MG63 (cell line): Measurements from ENCODE around the gene HSDL1. TPM values are rescaled to one million over a fixed set of nuclear protein-coding genes. Genes with fewer than 3 reads are reported as not detected.
A peak's percentile ranks its signal among the peaks of the same experiment; 100 is the strongest.
"Not testable (repeated sequence)": the region's sequence is repeated elsewhere in the genome, so short reads cannot be mapped to it uniquely, and the experiment has no call there.

ENCODE experiments used
- DNase-seq: peaks from one replicate; pipeline ENCODE4 v3.0.0-alpha.2; 2020
- H3K27me3 ChIP-seq: fragments of 250-450 bp; sonication (Bioruptor Pico); 2 replicates; pipeline ENCODE4 v1.5.1; 2020; ENCODE audit warnings: mild to moderate bottlenecking, moderate library complexity
- H3K36me3 ChIP-seq: fragments of 250-450 bp; sonication (Bioruptor Pico); 2 replicates; pipeline ENCODE4 v1.5.1; 2020; ENCODE audit warnings: mild to moderate bottlenecking, moderate library complexity
- H3K4me3 ChIP-seq: fragments of 250-450 bp; sonication (Bioruptor Pico); 2 replicates; pipeline ENCODE4 v1.5.1; 2020; ENCODE audit warnings: mild to moderate bottlenecking, moderate library complexity
- H3K9me3 ChIP-seq: fragments of 250-450 bp; sonication (Bioruptor Pico); 2 replicates; pipeline ENCODE4 v1.5.1; 2020; ENCODE audit warnings: mild to moderate bottlenecking, moderate library complexity
- total RNA-seq: library from RNA; depleted of rRNA; stranded (reverse); fragments of >200 nt; shearing (Covaris generic); gene quantifications from 2 replicates; pipeline ENCODE4 v1.2.3, GENCODE V29; 2014; ENCODE audit warnings: low replicate concordance

The HSDL1 gene
- total RNA-seq, 1 experiment from 2014 or later, result 7.0 TPM

- Histone ChIP-seq H3K27me3 (no peaks in the 10 kb centered on the region), H3K9me3 (no peaks in the 10 kb centered on the region), H3K36me3 (no peaks in the 10 kb centered on the region), H3K4me3 (no peak overlapping the region)
- DNase-seq, result no peak
Observed at GRCh38 chr16:84121007-84121406, 24.0 kb downstream of the HSDL1 start.

DNA sequence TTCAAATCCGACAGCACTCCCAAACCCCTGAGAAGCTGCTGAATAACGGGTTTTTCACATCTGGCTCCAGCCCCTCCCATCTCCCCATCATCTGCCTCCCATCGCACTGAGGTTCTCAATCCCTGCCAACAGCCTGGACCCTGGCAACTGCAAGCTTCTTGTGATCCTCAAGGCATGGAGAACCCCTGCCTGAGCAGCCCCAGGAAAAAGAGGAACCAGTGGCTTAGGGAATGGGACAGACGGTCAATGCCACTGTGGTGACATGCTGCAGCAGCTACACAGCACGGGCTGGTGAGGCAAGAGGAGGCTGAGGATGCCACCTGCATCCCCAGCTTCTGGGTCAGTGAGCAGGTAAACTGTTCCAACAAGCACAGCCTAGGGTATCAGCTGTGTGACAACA is 25.0 kb downstream of the HSDL1 start:
- H3K4me3 ChIP-seq, result no peak overlapping the region
- H3K27me3 ChIP-seq, result no peaks in the 10 kb centered on the region
- no peaks in the 10 kb centered on the region for H3K9me3 ChIP-seq
- no peaks in the 10 kb centered on the region for H3K36me3 ChIP-seq
- DNase-seq, result no peak

- no peak for DNase-seq
- no peaks in the 10 kb centered on the region for H3K27me3 ChIP-seq
- H3K4me3 ChIP-seq, result no peak overlapping the region
- no peaks in the 10 kb centered on the region for H3K9me3 ChIP-seq
- H3K36me3 ChIP-seq, result no peaks in the 10 kb centered on the region
Observed at GRCh38 chr16:84119368-84119767, 25.6 kb downstream of the HSDL1 start.

GRCh38 chr16:84118315-84118714 is 26.7 kb downstream of the HSDL1 start:
- H3K9me3 ChIP-seq, H3K36me3 ChIP-seq, DNase-seq, H3K4me3 ChIP-seq, H3K27me3 ChIP-seq: not testable (repeated sequence)

GRCh38 chr16:84117494-84117843 is 27.5 kb downstream of the HSDL1 start:
- Histone ChIP-seq H3K9me3 (no peaks in the 10 kb centered on the region), H3K27me3 (no peaks in the 10 kb centered on the region), H3K36me3 (no peaks in the 10 kb centered on the region), H3K4me3 (peak overlapping the region; percentile 80)
- DNase-seq, result no peak

- Histone ChIP-seq H3K4me3 (peak within 1 kb of the TSS; percentile 80), H3K27me3 (no peaks in the 10 kb centered on the region), H3K9me3 (no peaks in the 10 kb centered on the region), H3K36me3 (no peaks in the 10 kb centered on the region)
- peak; percentile 96 for DNase-seq
Observed at GRCh38 chr16:84116720-84117493, 28.1 kb downstream of the HSDL1 start, which contains the start of gene MBTPS1. Gene MBTPS1 (minus strand): TSS chr16:84116942. CDS start chr16:84101783, 15,159 bp downstream.

GRCh38 chr16:84115919-84116719 is 28.9 kb downstream of the HSDL1 start:
- Histone ChIP-seq H3K9me3 (no peaks in the 10 kb centered on the region), H3K36me3 (no peaks in the 10 kb centered on the region), H3K27me3 (no peaks in the 10 kb centered on the region), H3K4me3 (peak overlapping the region; percentile 80)
- no peak for DNase-seq

GRCh38 chr16:84111949-84112348 is 33.0 kb downstream of the HSDL1 start:
- H3K27me3 ChIP-seq, DNase-seq, H3K4me3 ChIP-seq: not testable (repeated sequence)

DNA sequence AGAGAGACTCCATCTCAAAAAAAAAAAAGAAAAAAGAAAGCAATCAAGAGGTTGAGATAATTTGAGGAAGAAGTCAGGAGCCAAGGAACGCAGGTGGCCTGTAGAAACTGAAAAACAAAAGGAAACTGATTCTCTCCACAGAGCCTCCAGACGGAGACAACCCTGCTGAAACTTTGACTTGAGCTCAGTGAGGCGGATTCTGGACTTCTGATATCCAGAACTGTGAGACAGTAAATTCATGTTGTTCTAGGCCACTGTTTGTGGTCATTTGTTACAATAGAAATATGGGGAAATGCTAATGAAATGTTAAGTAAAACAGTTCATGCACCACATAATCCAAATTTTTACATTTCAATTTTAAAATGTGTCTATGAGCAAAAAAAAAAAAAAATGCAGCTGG is 33.5 kb downstream of the HSDL1 start:
- DNase-seq, result no peak
- no peaks in the 10 kb centered on the region for H3K9me3 ChIP-seq
- H3K27me3 ChIP-seq, result no peaks in the 10 kb centered on the region
- no peaks in the 10 kb centered on the region for H3K36me3 ChIP-seq
- H3K4me3 ChIP-seq, result no peak overlapping the region

More at GRCh38 chr16:84111949-84112348, 33.0 kb downstream of the HSDL1 start:
- not testable (repeated sequence) for H3K36me3 ChIP-seq, H3K9me3 ChIP-seq

DNA sequence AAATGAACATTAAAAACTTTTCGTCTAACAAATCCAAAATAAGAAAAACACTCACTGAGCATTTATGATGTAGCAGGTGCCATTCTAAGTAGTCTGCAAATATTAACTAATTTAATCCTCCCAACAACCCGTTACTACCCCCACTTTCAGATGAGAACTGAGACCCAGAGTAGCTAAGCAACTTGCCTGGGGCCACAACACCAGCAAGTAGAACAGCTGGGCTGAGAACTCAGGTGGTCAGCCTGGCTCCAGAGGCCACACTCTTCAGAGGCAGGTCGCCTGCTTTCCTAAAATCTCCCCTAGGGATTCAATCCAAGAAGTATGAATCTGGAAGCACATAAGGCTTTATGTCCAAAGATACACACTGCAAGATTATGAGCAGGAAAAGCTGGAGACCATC is 34.5 kb downstream of the HSDL1 start:
- DNase-seq, result no peak
- Histone ChIP-seq H3K9me3 (no peaks in the 10 kb centered on the region), H3K4me3 (no peak overlapping the region), H3K36me3 (no peaks in the 10 kb centered on the region), H3K27me3 (no peaks in the 10 kb centered on the region)

- H3K27me3 ChIP-seq, result no peaks in the 10 kb centered on the region
- H3K9me3 ChIP-seq, result no peaks in the 10 kb centered on the region
- no peak overlapping the region for H3K4me3 ChIP-seq
- H3K36me3 ChIP-seq, result no peaks in the 10 kb centered on the region
- DNase-seq, result no peak
Observed at GRCh38 chr16:84109598-84110335, 35.2 kb downstream of the HSDL1 start.

DNA sequence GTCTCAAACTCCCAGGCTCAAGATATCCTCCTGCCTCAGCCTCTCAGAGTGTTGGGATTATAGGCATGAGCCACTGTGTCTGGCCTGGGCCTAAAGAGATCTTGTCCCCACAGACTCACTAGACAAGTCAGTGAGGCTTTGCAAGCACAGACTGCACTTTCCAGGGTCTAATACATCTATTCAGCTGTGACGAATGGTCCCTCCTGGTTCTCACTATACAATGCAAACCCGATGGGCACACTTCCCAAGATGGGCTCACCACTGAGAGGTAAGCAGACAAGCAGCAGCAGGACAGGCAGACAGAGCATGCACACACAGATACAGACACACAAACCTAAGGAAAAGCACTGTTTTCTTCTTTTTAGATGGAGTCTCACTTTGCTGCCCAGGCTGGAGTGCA is 37.1 kb downstream of the HSDL1 start:
- DNase-seq, result no peak
- Histone ChIP-seq H3K36me3 (no peaks in the 10 kb centered on the region), H3K4me3 (no peak overlapping the region), H3K9me3 (no peaks in the 10 kb centered on the region), H3K27me3 (no peaks in the 10 kb centered on the region)

GRCh38 chr16:84105948-84106740 is 38.8 kb downstream of the HSDL1 start:
- H3K36me3 ChIP-seq, result no peaks in the 10 kb centered on the region; the same call in 1 of the 2 replicates
- no peaks in the 10 kb centered on the region for H3K9me3 ChIP-seq
- DNase-seq, result no peak
- no peaks in the 10 kb centered on the region for H3K27me3 ChIP-seq
- no peak overlapping the region for H3K4me3 ChIP-seq

DNA sequence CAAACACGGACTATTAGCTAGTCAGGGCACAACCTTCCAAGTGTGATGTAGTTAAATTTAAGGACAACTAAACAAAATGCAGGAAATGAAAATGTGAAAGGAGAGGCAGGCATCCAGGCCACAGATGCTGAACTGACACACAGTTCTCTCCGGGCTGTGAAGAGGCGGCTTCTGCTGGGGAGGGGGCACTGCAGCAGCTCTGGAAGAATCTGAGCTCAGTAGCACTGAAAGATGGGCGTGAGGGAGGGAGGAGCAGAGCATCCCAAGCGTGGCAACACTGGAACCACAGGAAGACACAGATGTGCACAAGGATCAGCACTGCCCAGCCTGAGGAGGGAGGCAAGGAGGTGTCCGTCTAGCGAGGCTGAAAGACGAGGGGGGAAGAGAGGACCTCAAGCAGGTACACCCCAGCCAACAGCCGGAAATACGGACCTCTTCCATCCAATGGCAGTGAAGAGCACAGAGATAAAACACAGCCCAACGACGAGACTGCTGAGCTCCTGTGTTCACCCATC is 39.6 kb downstream of the HSDL1 start:
- Histone ChIP-seq H3K27me3 (no peaks in the 10 kb centered on the region), H3K9me3 (no peaks in the 10 kb centered on the region), H3K4me3 (no peak overlapping the region), H3K36me3 (no peaks in the 10 kb centered on the region; the same call in 1 of the 2 replicates)
- no peak for DNase-seq

- no peaks in the 10 kb centered on the region for H3K9me3 ChIP-seq
- H3K27me3 ChIP-seq, result no peaks in the 10 kb centered on the region
- no peak overlapping the region for H3K4me3 ChIP-seq
- peaks cover 2% of the 10 kb centered on the region for H3K36me3 ChIP-seq
- no peak for DNase-seq
Observed at GRCh38 chr16:84104231-84104630, 40.7 kb downstream of the HSDL1 start.

- peaks cover 7% of the 10 kb centered on the region for H3K36me3 ChIP-seq
- H3K4me3 ChIP-seq, result no peak overlapping the region
- DNase-seq, result peak; percentile 43
- H3K27me3 ChIP-seq, result no peaks in the 10 kb centered on the region
- no peaks in the 10 kb centered on the region for H3K9me3 ChIP-seq
Observed at GRCh38 chr16:84103678-84104077, 41.3 kb downstream of the HSDL1 start.
